GM23338 (cell line): ENCODE measurements around the gene TEX26. TPM values are rescaled to one million over a fixed set of nuclear protein-coding genes. Genes with fewer than 3 reads are reported as not detected.

Experiments used
- ATAC-seq: fragments of 200-7000 bp; cut with Tn5 transposase; 3 replicates; pipeline ENCODE4 v1.9.1; 2020
- DNase-seq: peaks from one replicate; pipeline ENCODE4 v3.0.0-alpha.2; 2015; ENCODE audit warnings: low spot score
- H2AFZ ChIP-seq: fragments of 200-600 bp; sonication (generic); 2 replicates; pipeline ENCODE4 v1.8.0; 2016; ENCODE audit warnings: antibody characterized with exemption, mild to moderate bottlenecking, moderate library complexity
- H3F3A ChIP-seq: fragments of 200-600 bp; sonication (generic); replicated peaks from 2 replicates; pipeline ENCODE4 v1.8.0; 2017; ENCODE audit warnings: antibody characterized with exemption, mixed run types, low read depth
- H3K27ac ChIP-seq: fragments of 200-600 bp; sonication (generic); 2 replicates; pipeline ENCODE4 v1.6.1; 2016; ENCODE audit warnings: low read depth
- H3K27me3 ChIP-seq: fragments of 200-600 bp; sonication (generic); 2 replicates; pipeline ENCODE4 v1.8.0; 2016; ENCODE audit warnings: mild to moderate bottlenecking, mixed run types, moderate library complexity; ENCODE audit not compliant: insufficient read depth
- H3K36me3 ChIP-seq: fragments of 200-600 bp; sonication (generic); 2 replicates; pipeline ENCODE4 v1.8.0; 2016; ENCODE audit warnings: mild to moderate bottlenecking; ENCODE audit not compliant: insufficient read depth
- H3K4me1 ChIP-seq: fragments of 200-600 bp; sonication (generic); 2 replicates; pipeline ENCODE4 v1.8.0; 2016; ENCODE audit warnings: mild to moderate bottlenecking, moderate library complexity; ENCODE audit not compliant: insufficient read depth
- H3K4me2 ChIP-seq: fragments of 200-600 bp; sonication (generic); 2 replicates; pipeline ENCODE4 v1.7.1; 2017; ENCODE audit warnings: mixed run types
- H3K4me3 ChIP-seq: fragments of 200-600 bp; sonication (generic); 2 replicates; pipeline ENCODE4 v1.6.1; 2016; ENCODE audit warnings: mixed run types
- H3K79me2 ChIP-seq: fragments of 200-600 bp; sonication (generic); replicated peaks from 2 replicates; pipeline ENCODE4 v1.8.0; 2017; ENCODE audit warnings: mild to moderate bottlenecking; ENCODE audit not compliant: insufficient read depth
- H3K9me2 ChIP-seq: fragments of 200-600 bp; sonication (generic); 2 replicates; pipeline ENCODE4 v1.8.0; 2017; ENCODE audit not compliant: insufficient read depth
- H4K20me1 ChIP-seq: fragments of 200-600 bp; sonication (generic); replicated peaks from 2 replicates; pipeline ENCODE4 v1.8.0; 2017; ENCODE audit warnings: mild to moderate bottlenecking; ENCODE audit not compliant: insufficient read depth
- H3K27ac Mint-ChIP-seq: 2 replicates; pipeline ENCODE4 v1.8.0; 2020; ENCODE audit warnings: inconsistent platforms, mild to moderate bottlenecking, moderate library complexity, mixed read lengths
- H3K27me3 Mint-ChIP-seq: 3 replicates; pipeline ENCODE4 v1.8.0; 2022; ENCODE audit warnings: low read depth, mild to moderate bottlenecking, moderate library complexity, mixed read lengths, inconsistent platforms; ENCODE audit not compliant: insufficient read depth, poor library complexity
- H3K36me3 Mint-ChIP-seq: 3 replicates; pipeline ENCODE4 v1.8.0; 2021; ENCODE audit warnings: low read depth, mild to moderate bottlenecking, inconsistent platforms, moderate library complexity, mixed read lengths
- H3K4me1 Mint-ChIP-seq: 3 replicates; pipeline ENCODE4 v1.8.0; 2020; ENCODE audit warnings: mild to moderate bottlenecking, inconsistent platforms, mixed read lengths
- H3K4me3 Mint-ChIP-seq: 3 replicates; pipeline ENCODE4 v1.8.0; 2021; ENCODE audit warnings: moderate library complexity, mild to moderate bottlenecking, inconsistent platforms, mixed read lengths
- H3K9me3 Mint-ChIP-seq: 3 replicates; pipeline ENCODE4 v1.8.0; 2020; ENCODE audit warnings: moderate library complexity, mild to moderate bottlenecking, inconsistent platforms, mixed read lengths
- CREB1 ChIP-seq: fragments of 250-450 bp; sonication (Bioruptor Pico); IDR thresholded peaks from 2 replicates; pipeline ENCODE4 v1.5.0; 2020; ENCODE audit warnings: low read depth, mild to moderate bottlenecking, moderate library complexity
- EZH2 ChIP-seq: fragments of 200-600 bp; sonication (generic); IDR thresholded peaks from one replicate; pipeline ENCODE4 v1.8.0; 2017; ENCODE audit warnings: antibody characterized with exemption, mild to moderate bottlenecking, low read depth; ENCODE audit not compliant: unreplicated experiment
- EZH2phosphoT487 ChIP-seq: fragments of 200-600 bp; sonication (generic); IDR thresholded peaks from one replicate; pipeline ENCODE4 v1.8.1; 2018; ENCODE audit warnings: antibody characterized with exemption; ENCODE audit not compliant: unreplicated experiment
- JUNB ChIP-seq: IDR thresholded peaks from one replicate; pipeline ENCODE4 v1.6.1; 2016; ENCODE audit warnings: antibody characterized with exemption; ENCODE audit not compliant: unreplicated experiment
- NANOG ChIP-seq: IDR thresholded peaks from 2 replicates; pipeline ENCODE4 v1.6.1; 2016; ENCODE audit warnings: antibody characterized with exemption, borderline replicate concordance
- POLR2AphosphoS5 ChIP-seq: IDR thresholded peaks from 2 replicates; pipeline ENCODE4 v1.6.1; 2016; ENCODE audit warnings: antibody characterized with exemption, low read depth
- STAT1 ChIP-seq: IDR thresholded peaks from one replicate; pipeline ENCODE4 v1.6.1; 2016; ENCODE audit warnings: antibody characterized with exemption; ENCODE audit not compliant: unreplicated experiment
- ZNF331 ChIP-seq: fragments of 250-450 bp; sonication (Bioruptor Pico); IDR thresholded peaks from 2 replicates; pipeline ENCODE4 v1.5.0; 2020; ENCODE audit warnings: low read depth, mild to moderate bottlenecking, moderate library complexity
- polyA plus RNA-seq: library from polyadenylated mRNA; unstranded; fragments of >200 nt; fragmentation: Nextera tagmentation; extraction: Ambion mirVana; gene quantifications from 2 replicates; pipeline ENCODE4 v1.2.1, GENCODE V29; 2016
- total RNA-seq: library from RNA; depleted of rRNA; stranded (reverse); fragments of >200 nt; shearing (Covaris generic); gene quantifications from 2 replicates; pipeline ENCODE4 v1.2.3, GENCODE V29; 2014
- TF ChIP-seq, protein P1 (sequence below): IDR thresholded peaks from 2 replicates; pipeline ENCODE4 v1.6.1; 2016; ENCODE audit warnings: antibody characterized with exemption
- TF ChIP-seq, protein P2 (sequence below), 2 experiments: fragments of 200-600 bp in 1 of 2; sonication (generic) in 1 of 2; conservative IDR thresholded peaks; 2 replicates each; pipeline versions ENCODE4 v1.5.1 to v1.6.1; 2016 to 2017; ENCODE audit warnings: antibody characterized with exemption in 2 of 2, low read depth in 2 of 2, mild to moderate bottlenecking in 2 of 2, moderate library complexity in 1 of 2
- TF ChIP-seq, protein P3 (sequence below): IDR thresholded peaks from one replicate; pipeline ENCODE4 v1.6.1; 2018; ENCODE audit warnings: antibody characterized with exemption; ENCODE audit not compliant: unreplicated experiment

TEX26 gene
- total and polyA plus RNA-seq, 2 experiments from 2014 or later = not detected

DNA sequence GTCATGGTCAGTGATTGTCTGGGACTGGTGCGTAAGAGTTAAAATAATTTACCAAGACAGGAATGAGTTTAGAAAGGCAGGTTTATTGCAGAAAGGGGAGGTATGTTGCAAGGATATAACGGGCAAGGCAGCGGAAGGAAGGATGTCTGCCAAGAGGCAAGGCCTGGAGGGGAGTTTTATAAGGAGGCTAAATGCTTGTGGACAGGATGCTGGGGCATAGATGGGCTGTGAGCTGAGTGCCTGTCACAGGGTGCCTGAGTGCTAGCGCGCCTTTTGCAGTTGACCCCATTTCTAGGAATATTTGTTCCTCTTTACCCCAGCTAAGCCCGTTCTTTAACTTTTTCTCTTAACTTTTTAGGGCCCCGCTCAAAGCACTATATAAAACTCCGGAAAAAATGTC is 58.7 kb downstream of the TEX26 start:
- H3K27ac ChIP-seq = no peak overlapping the region
- H3K9me3 Mint-ChIP-seq = no peaks in the 10 kb centered on the region
- no peaks in the 10 kb centered on the region for H3K36me3 Mint-ChIP-seq
- DNase-seq = no peak
- no peaks in the 10 kb centered on the region for H3K27me3 ChIP-seq
- H3K4me1 Mint-ChIP-seq = peaks cover 8% of the 10 kb centered on the region; the same call in 2 of the 3 replicates
- peak overlapping the region; percentile 61 for H2AFZ ChIP-seq
- H3K4me1 ChIP-seq = 0 out of 2 replicates have a peak, but pooled peaks cover 5% of the 10 kb centered on the region
- no peak overlapping the region for H3K4me2 ChIP-seq
- no peaks in the 10 kb centered on the region for H3F3A ChIP-seq
- H3K4me3 ChIP-seq = no peak overlapping the region
- H3K4me3 Mint-ChIP-seq = no peak overlapping the region
- no peaks in the 10 kb centered on the region for H3K79me2 ChIP-seq
- H3K36me3 ChIP-seq = no peaks in the 10 kb centered on the region
- H3K27me3 Mint-ChIP-seq = no peaks in the 10 kb centered on the region
- no peak for TF ChIP-seq JUNB
- TF ChIP-seq, protein P1, sequence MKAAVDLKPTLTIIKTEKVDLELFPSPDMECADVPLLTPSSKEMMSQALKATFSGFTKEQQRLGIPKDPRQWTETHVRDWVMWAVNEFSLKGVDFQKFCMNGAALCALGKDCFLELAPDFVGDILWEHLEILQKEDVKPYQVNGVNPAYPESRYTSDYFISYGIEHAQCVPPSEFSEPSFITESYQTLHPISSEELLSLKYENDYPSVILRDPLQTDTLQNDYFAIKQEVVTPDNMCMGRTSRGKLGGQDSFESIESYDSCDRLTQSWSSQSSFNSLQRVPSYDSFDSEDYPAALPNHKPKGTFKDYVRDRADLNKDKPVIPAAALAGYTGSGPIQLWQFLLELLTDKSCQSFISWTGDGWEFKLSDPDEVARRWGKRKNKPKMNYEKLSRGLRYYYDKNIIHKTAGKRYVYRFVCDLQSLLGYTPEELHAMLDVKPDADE = no peak
- no peak for TF ChIP-seq NANOG
- no peak for TF ChIP-seq CREB1 (CRISPR knock-in tag)
- TF ChIP-seq, protein P2, sequence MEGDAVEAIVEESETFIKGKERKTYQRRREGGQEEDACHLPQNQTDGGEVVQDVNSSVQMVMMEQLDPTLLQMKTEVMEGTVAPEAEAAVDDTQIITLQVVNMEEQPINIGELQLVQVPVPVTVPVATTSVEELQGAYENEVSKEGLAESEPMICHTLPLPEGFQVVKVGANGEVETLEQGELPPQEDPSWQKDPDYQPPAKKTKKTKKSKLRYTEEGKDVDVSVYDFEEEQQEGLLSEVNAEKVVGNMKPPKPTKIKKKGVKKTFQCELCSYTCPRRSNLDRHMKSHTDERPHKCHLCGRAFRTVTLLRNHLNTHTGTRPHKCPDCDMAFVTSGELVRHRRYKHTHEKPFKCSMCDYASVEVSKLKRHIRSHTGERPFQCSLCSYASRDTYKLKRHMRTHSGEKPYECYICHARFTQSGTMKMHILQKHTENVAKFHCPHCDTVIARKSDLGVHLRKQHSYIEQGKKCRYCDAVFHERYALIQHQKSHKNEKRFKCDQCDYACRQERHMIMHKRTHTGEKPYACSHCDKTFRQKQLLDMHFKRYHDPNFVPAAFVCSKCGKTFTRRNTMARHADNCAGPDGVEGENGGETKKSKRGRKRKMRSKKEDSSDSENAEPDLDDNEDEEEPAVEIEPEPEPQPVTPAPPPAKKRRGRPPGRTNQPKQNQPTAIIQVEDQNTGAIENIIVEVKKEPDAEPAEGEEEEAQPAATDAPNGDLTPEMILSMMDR (conservative IDR thresholded peaks at IDR 0.05; ENCODE audit: low read depth in 2 of 2) = no peak
- no peak for TF ChIP-seq POLR2AphosphoS5
- no peak for TF ChIP-seq STAT1
- no peak for TF ChIP-seq EZH2phosphoT487
- no peak for TF ChIP-seq EZH2
- no peaks in the 10 kb centered on the region for H4K20me1 ChIP-seq
- H3K9me2 ChIP-seq = no peaks in the 10 kb centered on the region
- no peak for ATAC-seq
- no peak overlapping the region for H3K27ac Mint-ChIP-seq

DNA sequence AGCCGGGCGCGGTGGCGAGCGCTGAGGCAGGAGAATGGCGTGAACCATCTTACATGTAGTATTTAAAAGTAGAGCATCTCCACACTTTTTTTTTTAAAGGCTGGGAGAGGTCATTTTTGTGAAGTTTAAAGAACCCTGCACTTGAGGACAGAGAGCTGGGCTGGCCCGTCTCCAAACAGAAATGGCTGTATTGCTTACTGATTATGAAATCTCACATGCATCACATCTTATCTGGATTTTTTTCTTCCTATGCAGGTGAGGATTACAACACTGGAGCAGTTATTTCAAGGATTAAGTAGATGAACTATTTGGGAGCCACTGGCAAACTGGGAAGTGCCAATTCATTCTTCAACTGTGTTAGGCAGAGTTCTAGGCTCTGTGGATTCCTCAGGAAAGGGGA is 59.5 kb downstream of the TEX26 start:
- ATAC-seq = no peak
- H3K27me3 Mint-ChIP-seq = no peaks in the 10 kb centered on the region
- no peaks in the 10 kb centered on the region for H3K9me3 Mint-ChIP-seq
- TF ChIP-seq POLR2AphosphoS5 (no peak), STAT1 (no peak), NANOG (no peak), ZNF331 (CRISPR knock-in tag) (no peak), EZH2phosphoT487 (no peak), CREB1 (CRISPR knock-in tag) (no peak)
- TF ChIP-seq, protein P1 = no peak
- TF ChIP-seq, protein P3, sequence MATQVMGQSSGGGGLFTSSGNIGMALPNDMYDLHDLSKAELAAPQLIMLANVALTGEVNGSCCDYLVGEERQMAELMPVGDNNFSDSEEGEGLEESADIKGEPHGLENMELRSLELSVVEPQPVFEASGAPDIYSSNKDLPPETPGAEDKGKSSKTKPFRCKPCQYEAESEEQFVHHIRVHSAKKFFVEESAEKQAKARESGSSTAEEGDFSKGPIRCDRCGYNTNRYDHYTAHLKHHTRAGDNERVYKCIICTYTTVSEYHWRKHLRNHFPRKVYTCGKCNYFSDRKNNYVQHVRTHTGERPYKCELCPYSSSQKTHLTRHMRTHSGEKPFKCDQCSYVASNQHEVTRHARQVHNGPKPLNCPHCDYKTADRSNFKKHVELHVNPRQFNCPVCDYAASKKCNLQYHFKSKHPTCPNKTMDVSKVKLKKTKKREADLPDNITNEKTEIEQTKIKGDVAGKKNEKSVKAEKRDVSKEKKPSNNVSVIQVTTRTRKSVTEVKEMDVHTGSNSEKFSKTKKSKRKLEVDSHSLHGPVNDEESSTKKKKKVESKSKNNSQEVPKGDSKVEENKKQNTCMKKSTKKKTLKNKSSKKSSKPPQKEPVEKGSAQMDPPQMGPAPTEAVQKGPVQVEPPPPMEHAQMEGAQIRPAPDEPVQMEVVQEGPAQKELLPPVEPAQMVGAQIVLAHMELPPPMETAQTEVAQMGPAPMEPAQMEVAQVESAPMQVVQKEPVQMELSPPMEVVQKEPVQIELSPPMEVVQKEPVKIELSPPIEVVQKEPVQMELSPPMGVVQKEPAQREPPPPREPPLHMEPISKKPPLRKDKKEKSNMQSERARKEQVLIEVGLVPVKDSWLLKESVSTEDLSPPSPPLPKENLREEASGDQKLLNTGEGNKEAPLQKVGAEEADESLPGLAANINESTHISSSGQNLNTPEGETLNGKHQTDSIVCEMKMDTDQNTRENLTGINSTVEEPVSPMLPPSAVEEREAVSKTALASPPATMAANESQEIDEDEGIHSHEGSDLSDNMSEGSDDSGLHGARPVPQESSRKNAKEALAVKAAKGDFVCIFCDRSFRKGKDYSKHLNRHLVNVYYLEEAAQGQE = no peak

More for the DNA sequence above, 59.5 kb downstream of the TEX26 start:
- Histone ChIP-seq H3K79me2 (no peaks in the 10 kb centered on the region), H3K27ac (no peak overlapping the region), H3K4me3 (no peak overlapping the region), H3K9me2 (no peaks in the 10 kb centered on the region), H3K36me3 (no peaks in the 10 kb centered on the region), H2AFZ (no peak overlapping the region; the same call in 1 of the 2 replicates), H3K4me2 (no peak overlapping the region), H4K20me1 (no peaks in the 10 kb centered on the region), H3K27me3 (no peaks in the 10 kb centered on the region), H3F3A (no peaks in the 10 kb centered on the region), H3K4me1 (0 out of 2 replicates have a peak, but pooled peaks cover 5% of the 10 kb centered on the region)
- Mint-ChIP-seq H3K4me1 (peaks cover 8% of the 10 kb centered on the region; the same call in 2 of the 3 replicates), H3K4me3 (no peak overlapping the region), H3K36me3 (no peaks in the 10 kb centered on the region), H3K27ac (no peak overlapping the region)
- DNase-seq = no peak
